Measurements from ENCODE around the gene GALNT10.

GALNT10 gene

GRCh38 chr5:154447089-154447725 is 256.7 kb downstream of the GALNT10 start:
- H3K9me3 ChIP-seq (ENCODE audit: low read depth, low read length) = no peaks in the 10 kb centered on the region
- no peak overlapping the region for H3K27ac ChIP-seq
- peak overlapping the region; percentile 67 for H3K9ac ChIP-seq (ENCODE audit: insufficient read length)

GRCh38 chr5:154449786-154450185 is 259.3 kb downstream of the GALNT10 start:
- no peak overlapping the region for H3K4me3 ChIP-seq
- no peak for DNase-seq (ENCODE audit: low read depth, low spot score)
- TF ChIP-seq POLR2AphosphoS5 (IDR thresholded peaks at IDR 0.05; ENCODE audit: borderline replicate concordance, low read depth, low read length) (no peak), EZH2 (IDR thresholded peaks at IDR 0.05) (no peak), FOXP2 (optimal IDR thresholded peaks at IDR 0.05; ENCODE audit: control extremely low read depth, extremely low read length, insufficient read depth) (no peak)

More at GRCh38 chr5:154447089-154447725, 256.7 kb downstream of the GALNT10 start:
- no peak for DNase-seq (ENCODE audit: low read depth, low spot score)
- no peak for TF ChIP-seq EZH2 (IDR thresholded peaks at IDR 0.05)
- TF ChIP-seq POLR2AphosphoS5 (IDR thresholded peaks at IDR 0.05; ENCODE audit: borderline replicate concordance, low read depth, low read length) = no peak
- TF ChIP-seq FOXP2 (optimal IDR thresholded peaks at IDR 0.05; ENCODE audit: control extremely low read depth, extremely low read length, insufficient read depth) = no peak
- peak overlapping the region; percentile 95 for H3K4me3 ChIP-seq
- H3K36me3 ChIP-seq (ENCODE audit: insufficient read depth, low read length) = peaks cover 12% of the 10 kb centered on the region; the same call in 1 of the 2 replicates

GRCh38 chr5:154451957-154452356 is 261.4 kb downstream of the GALNT10 start:
- Histone ChIP-seq H3K9me3 (ENCODE audit: low read depth, low read length) (no peaks in the 10 kb centered on the region), H3K4me3 (no peak overlapping the region), H3K36me3 (ENCODE audit: insufficient read depth, low read length) (peaks cover 54% of the 10 kb centered on the region), H3K27ac (peak overlapping the region; percentile 63), H3K9ac (ENCODE audit: insufficient read length) (no peak overlapping the region)
- no peak for DNase-seq (ENCODE audit: low read depth, low spot score)
- TF ChIP-seq EZH2 (IDR thresholded peaks at IDR 0.05) (no peak), FOXP2 (optimal IDR thresholded peaks at IDR 0.05; ENCODE audit: control extremely low read depth, extremely low read length, insufficient read depth) (no peak), POLR2AphosphoS5 (IDR thresholded peaks at IDR 0.05; ENCODE audit: borderline replicate concordance, low read depth, low read length) (no peak)

More at GRCh38 chr5:154449786-154450185, 259.3 kb downstream of the GALNT10 start:
- Histone ChIP-seq H3K27ac (no peak overlapping the region), H3K9ac (ENCODE audit: insufficient read length) (no peak overlapping the region), H3K9me3 (ENCODE audit: low read depth, low read length) (no peaks in the 10 kb centered on the region), H3K36me3 (ENCODE audit: insufficient read depth, low read length) (peaks cover 32% of the 10 kb centered on the region)

- Histone ChIP-seq H3K9ac (ENCODE audit: insufficient read length) (no peak overlapping the region), H3K36me3 (ENCODE audit: insufficient read depth, low read length) (peaks cover 54% of the 10 kb centered on the region), H3K4me3 (no peak overlapping the region), H3K27ac (no peak overlapping the region), H3K9me3 (ENCODE audit: low read depth, low read length) (no peaks in the 10 kb centered on the region)
- no peak for TF ChIP-seq POLR2AphosphoS5 (IDR thresholded peaks at IDR 0.05; ENCODE audit: borderline replicate concordance, low read depth, low read length)
- no peak for DNase-seq (ENCODE audit: low read depth, low spot score)
Observed at GRCh38 chr5:154455585-154455984, 265.1 kb downstream of the GALNT10 start.

GRCh38 chr5:154456540-154456939 is 266.0 kb downstream of the GALNT10 start:
- Histone ChIP-seq H3K9ac (ENCODE audit: insufficient read length) (no peak overlapping the region), H3K36me3 (ENCODE audit: insufficient read depth, low read length) (peaks cover 47% of the 10 kb centered on the region), H3K27ac (no peak overlapping the region), H3K9me3 (ENCODE audit: low read depth, low read length) (no peaks in the 10 kb centered on the region), H3K4me3 (no peak overlapping the region)
- TF ChIP-seq FOXP2 (optimal IDR thresholded peaks at IDR 0.05; ENCODE audit: control extremely low read depth, extremely low read length, insufficient read depth) (no peak), EZH2 (IDR thresholded peaks at IDR 0.05) (no peak), POLR2AphosphoS5 (IDR thresholded peaks at IDR 0.05; ENCODE audit: borderline replicate concordance, low read depth, low read length) (no peak)
- DNase-seq (ENCODE audit: low read depth, low spot score) = no peak

- DNase-seq (ENCODE audit: low read depth, low spot score) = no peak
- Histone ChIP-seq H3K36me3 (ENCODE audit: insufficient read depth, low read length) (peaks cover 29% of the 10 kb centered on the region), H3K9me3 (ENCODE audit: low read depth, low read length) (no peaks in the 10 kb centered on the region), H3K9ac (ENCODE audit: insufficient read length) (no peak overlapping the region), H3K27ac (no peak overlapping the region), H3K4me3 (no peak overlapping the region)
- TF ChIP-seq FOXP2 (optimal IDR thresholded peaks at IDR 0.05; ENCODE audit: control extremely low read depth, extremely low read length, insufficient read depth) = no peak
- TF ChIP-seq EZH2 (IDR thresholded peaks at IDR 0.05) = no peak
- TF ChIP-seq POLR2AphosphoS5 (IDR thresholded peaks at IDR 0.05; ENCODE audit: borderline replicate concordance, low read depth, low read length) = no peak
Observed at GRCh38 chr5:154459015-154459414, 268.5 kb downstream of the GALNT10 start.

- TF ChIP-seq POLR2AphosphoS5 (IDR thresholded peaks at IDR 0.05; ENCODE audit: borderline replicate concordance, low read depth, low read length) = no peak
- TF ChIP-seq EZH2 (IDR thresholded peaks at IDR 0.05) = no peak
- no peak for TF ChIP-seq FOXP2 (optimal IDR thresholded peaks at IDR 0.05; ENCODE audit: control extremely low read depth, extremely low read length, insufficient read depth)
- Histone ChIP-seq H3K4me3 (no peak overlapping the region), H3K9ac (ENCODE audit: insufficient read length) (no peak overlapping the region), H3K36me3 (ENCODE audit: insufficient read depth, low read length) (peaks cover 18% of the 10 kb centered on the region), H3K27ac (no peak overlapping the region), H3K9me3 (ENCODE audit: low read depth, low read length) (no peaks in the 10 kb centered on the region)
- DNase-seq (ENCODE audit: low read depth, low spot score) = no peak
Observed at GRCh38 chr5:154460172-154460571, 269.6 kb downstream of the GALNT10 start.

GRCh38 chr5:154461531-154461930 is 271.0 kb downstream of the GALNT10 start:
- Histone ChIP-seq H3K4me3 (no peak overlapping the region), H3K36me3 (ENCODE audit: insufficient read depth, low read length) (peaks cover 5% of the 10 kb centered on the region), H3K9ac (ENCODE audit: insufficient read length) (no peak overlapping the region), H3K27ac (no peak overlapping the region), H3K9me3 (ENCODE audit: low read depth, low read length) (no peaks in the 10 kb centered on the region)
- TF ChIP-seq FOXP2 (optimal IDR thresholded peaks at IDR 0.05; ENCODE audit: control extremely low read depth, extremely low read length, insufficient read depth) = no peak
- no peak for TF ChIP-seq EZH2 (IDR thresholded peaks at IDR 0.05)
- no peak for TF ChIP-seq POLR2AphosphoS5 (IDR thresholded peaks at IDR 0.05; ENCODE audit: borderline replicate concordance, low read depth, low read length)
- no peak for DNase-seq (ENCODE audit: low read depth, low spot score)

- no peak overlapping the region for H3K9ac ChIP-seq (ENCODE audit: insufficient read length)
- DNase-seq (ENCODE audit: low read depth, low spot score) = no peak
- H3K9me3 ChIP-seq (ENCODE audit: low read depth, low read length) = no peaks in the 10 kb centered on the region
- H3K36me3 ChIP-seq (ENCODE audit: insufficient read depth, low read length) = no peaks in the 10 kb centered on the region
- H3K27ac ChIP-seq = no peak overlapping the region
- no peak overlapping the region for H3K4me3 ChIP-seq
- TF ChIP-seq POLR2AphosphoS5 (IDR thresholded peaks at IDR 0.05; ENCODE audit: borderline replicate concordance, low read depth, low read length) (no peak), FOXP2 (optimal IDR thresholded peaks at IDR 0.05; ENCODE audit: control extremely low read depth, extremely low read length, insufficient read depth) (no peak), EZH2 (IDR thresholded peaks at IDR 0.05) (no peak)
Observed at GRCh38 chr5:154464438-154464837, 273.9 kb downstream of the GALNT10 start.

Data from SK-N-MC (cell line).